GM21526 (cell line): ENCODE results near the gene FBP1.
A peak's percentile ranks its signal among the peaks of the same experiment; 100 is the strongest.

Experiments
- ATAC-seq: cut with Tn5 transposase; IDR thresholded peaks from one replicate; pipeline ENCODE4 v1.9.1; 2021; ENCODE audit warnings: moderate library complexity; ENCODE audit not compliant: unreplicated experiment, low FRiP score

FBP1 gene

GRCh38 chr9:94657021-94657725 lies 17.9 kb upstream of the FBP1 start:
- no peak for ATAC-seq

- ATAC-seq: peak; percentile 97
Observed at GRCh38 chr9:94656200-94656599, 16.9 kb upstream of the FBP1 start.

DNA sequence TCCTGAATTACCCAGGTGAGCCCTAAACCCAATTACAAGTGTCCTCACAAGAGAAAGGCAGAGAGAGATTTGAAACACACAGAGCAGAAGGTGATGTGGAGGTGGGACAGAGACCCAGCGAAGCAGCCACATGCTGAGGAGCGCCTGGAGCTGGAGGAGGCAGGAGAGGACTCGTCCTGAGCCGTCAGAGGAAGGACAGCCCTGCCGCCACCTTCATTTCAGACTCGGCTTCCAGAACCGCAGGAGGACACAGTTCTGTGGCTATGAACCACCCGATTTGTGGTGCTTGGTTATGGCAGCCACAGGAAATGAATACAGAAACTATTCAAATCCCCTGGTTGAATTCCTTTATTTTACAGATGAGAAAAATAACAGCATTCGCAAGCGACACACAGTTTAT lies 16.4 kb upstream of the FBP1 start:
- no peak for ATAC-seq

DNA sequence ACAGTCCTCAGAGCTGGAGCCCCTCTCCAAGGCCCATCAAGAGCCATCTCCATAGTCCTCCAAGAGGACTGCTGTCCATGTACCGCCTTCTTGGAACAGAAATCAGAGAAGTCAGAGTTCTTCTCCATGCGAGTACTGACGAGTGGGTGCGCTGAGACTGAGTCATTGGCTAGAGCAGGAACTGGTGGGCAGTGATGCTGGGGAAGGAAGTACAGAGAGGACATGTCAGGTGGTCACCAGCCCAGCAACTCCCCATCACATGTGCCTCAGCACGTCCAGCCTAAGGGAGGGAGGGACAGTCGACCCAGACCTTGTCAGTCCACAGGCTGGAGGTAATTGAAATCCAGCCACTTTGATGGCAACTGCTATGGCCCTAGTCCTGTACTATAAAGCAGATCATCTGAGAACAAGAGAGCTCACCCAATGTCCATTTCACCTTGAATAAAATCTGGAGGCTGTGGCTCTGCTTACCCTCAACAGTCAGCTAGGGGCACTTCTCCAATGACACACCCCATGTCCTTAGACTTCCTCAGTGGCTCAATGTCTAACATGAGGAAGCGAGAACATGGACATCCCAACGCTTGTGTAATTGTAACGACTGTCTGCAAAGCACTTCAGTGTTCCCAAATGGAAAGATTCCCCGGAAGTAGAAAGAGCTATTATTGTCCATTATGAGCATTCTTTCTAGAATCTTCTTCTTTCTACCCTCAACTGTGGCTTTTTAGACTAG lies 15.0 kb upstream of the FBP1 start:
- ATAC-seq: no peak

GRCh38 chr9:94650949-94651348 lies 11.6 kb upstream of the FBP1 start:
- ATAC-seq: no peak

DNA sequence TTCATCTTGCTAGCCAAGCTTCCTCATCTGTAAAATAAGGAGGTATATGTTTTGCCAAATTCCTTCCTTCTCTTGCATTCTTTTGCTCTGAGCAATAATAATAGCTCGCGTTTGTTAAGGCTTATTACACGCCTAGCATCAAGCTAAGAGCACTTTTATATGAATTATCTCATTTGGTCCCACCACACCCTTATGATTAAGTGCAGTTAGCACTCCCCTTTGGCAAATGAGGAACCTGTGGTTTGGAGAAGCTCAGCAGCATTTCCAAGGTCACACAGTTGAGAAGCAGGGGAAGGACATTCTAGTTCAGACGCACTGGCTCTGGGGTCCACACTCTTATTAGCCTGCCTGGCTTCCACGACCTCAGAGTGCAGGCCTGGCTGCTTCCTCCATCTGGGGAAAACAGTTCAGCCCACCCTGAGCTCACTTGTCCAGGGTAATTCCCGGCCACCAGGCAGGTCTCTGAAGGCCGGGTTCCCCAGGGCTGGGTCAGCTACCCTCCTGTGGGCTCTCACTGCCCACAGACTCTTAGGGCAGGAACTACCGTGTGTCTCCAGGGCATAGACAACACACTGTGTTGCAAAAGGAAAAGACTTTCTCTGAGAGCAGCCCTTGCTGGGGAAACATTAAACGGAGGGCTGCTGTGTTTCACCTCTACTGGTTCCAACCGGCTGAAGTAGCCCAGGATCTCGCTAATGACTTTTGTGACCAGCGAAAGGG lies 9.9 kb upstream of the FBP1 start:
- no peak for ATAC-seq

- no peak for ATAC-seq
Observed at GRCh38 chr9:94648185-94648584, 8.9 kb upstream of the FBP1 start.

DNA sequence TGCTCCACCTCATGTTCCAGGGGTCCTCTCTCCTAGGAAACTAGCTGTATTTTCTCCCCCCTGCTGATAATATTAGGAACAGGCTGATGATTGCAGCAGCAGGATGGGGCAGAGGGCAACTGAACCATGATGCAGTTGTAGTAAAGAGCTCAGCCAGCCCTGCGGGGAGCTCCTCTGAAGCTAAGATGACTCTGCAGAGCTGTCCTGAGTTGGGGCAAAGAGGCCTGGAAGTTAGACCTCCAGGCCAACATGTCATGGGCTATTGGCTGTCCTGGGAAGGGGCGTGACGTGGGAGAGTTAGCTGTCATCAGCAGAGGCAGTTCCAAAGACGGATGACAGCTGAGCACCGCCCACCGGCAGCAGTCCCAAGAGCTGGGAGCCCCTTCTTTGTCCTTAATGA lies 6.6 kb upstream of the FBP1 start:
- no peak for ATAC-seq

DNA sequence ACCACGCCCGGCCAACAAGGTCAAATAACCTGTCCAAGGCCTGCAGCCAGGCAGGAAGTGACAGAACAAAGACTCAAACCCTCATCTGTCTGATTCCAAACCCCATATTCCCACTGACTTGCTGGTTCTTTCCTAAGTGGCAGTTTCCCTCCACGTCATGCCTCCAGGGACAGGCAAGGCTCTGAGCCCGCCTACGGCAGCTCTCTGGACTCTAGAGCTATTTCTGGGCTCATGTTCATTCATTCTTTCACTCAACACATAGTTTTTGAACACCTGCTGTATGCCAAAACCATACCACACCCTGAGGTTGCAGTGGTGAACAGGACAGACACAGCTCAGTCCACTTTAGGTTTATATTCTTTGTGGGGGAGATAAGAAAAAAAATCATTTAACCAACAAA lies 5.2 kb upstream of the FBP1 start:
- ATAC-seq: no peak

DNA sequence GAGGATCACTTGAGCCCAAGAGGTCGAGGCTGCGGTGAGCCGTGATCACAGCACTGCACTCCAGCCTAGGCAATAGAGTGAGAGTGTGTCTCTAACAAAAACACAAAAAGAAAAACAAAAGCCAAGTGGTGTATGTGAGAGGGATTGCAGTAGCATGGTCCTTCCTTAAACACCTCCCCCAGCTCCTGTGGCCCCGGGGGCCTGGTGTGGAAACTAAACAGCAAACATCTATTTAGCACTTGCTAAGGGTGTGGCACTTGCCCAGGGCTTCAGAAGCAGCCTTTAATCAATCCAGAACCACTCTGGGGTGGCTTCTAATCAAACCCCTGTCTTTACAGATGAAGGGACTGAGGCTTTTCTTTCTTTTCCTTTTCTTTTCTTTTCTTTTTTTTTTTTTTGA lies 4.4 kb upstream of the FBP1 start:
- no peak for ATAC-seq

DNA sequence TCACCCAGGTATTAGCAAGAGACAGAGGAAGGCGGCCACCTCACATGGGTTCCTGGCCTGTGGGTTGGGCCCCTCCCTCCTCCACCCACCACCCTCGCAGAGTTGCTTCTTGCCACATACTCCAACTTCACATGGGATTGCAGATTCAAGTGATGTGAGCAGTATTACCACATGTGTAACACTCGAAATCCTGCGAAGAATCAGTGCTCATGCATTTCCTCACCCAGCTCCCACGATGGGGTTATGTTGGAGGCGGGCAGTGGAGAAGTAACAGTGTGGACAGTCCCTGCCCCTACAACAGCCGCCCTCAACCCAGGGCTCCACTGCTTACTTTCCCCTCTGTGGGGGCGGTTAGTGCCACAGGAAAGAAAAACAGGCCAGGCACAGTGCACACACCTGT lies 3.9 kb upstream of the FBP1 start:
- no peak for ATAC-seq

DNA sequence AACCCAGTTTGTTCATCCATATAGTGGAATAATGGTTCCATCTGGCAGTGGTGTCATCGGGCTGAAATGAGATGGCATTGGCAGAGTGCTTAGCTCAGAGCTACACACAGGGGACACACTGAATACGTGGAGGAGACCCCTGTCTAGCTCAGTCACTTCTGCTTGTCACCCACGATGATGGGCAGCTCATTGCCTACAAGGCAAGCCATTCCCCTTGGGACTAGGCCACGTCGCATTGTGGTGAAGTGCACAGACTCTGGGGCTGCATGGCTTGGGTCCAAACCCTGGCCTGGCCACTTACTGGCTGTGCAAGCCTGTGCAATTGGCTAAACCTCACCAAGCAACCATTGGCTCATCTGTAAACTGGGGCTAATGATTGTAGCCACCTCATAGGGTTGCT lies 3.2 kb upstream of the FBP1 start:
- no peak for ATAC-seq

GRCh38 chr9:94639999-94640376 lies 670 bp upstream of the FBP1 start:
- ATAC-seq: no peak

GRCh38 chr9:94638335-94639060 lies 820 bp downstream of the FBP1 start:
- no peak for ATAC-seq

DNA sequence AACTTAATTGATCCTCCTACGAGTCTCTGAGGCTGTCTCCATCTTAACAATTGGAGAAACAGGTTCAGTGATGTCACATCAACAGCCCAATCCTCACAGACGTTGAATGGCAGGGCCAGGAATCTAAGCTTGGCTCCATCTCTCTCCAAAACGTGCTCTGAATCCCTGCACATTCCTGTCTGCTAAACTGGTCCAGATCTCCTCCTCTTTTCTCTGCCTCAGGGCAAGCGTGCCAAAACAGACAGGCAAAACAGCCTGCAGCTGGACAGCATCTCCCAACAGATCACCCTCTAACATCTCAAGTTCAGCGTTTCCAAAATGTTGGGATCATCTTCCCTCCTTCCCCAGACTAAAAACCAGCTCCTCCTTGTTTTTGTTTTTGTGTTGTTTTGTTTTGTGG lies 6.6 kb downstream of the FBP1 start:
- no peak for ATAC-seq

DNA sequence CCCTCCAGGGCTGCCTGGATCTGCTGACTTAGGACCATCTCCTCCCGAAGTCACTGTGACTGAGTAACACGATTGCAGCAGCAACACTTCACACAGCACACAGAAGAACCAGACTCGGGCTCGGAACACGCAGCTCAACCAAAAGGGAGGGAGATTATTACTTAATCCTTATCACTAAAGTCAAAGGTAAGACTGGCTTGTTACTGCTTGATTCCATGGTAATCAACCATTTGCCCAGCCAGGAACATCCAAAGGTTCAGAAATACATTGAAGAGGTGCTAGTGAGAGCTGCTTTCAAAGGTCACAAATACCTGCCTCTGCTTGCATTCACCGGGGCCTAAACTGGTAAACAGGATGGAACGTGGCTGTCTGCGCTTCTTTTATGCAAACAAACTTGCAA lies 7.7 kb downstream of the FBP1 start:
- ATAC-seq: no peak

DNA sequence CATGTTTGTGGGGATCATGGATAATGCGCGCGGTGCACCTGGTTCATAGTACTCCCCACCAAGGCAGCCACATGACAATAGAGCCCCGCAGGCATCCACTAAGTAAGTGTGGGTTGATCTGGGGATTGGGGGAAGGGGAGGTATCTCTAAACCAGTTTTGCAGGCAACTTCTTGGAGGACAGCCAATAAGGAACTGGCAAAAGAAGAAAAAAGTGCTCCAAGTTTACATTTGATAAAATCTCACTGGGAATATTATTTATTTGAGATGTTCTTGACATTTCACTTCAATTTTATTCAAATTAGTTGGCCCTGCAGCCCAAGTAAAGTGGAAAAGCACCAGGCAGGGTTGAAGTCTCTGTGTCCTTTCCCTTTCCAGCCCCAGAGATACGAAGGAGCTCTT lies 8.5 kb downstream of the FBP1 start:
- no peak for ATAC-seq

- ATAC-seq: no peak
Observed at GRCh38 chr9:94630281-94630680, 9.0 kb downstream of the FBP1 start.

- ATAC-seq: no peak
Observed at GRCh38 chr9:94627287-94627686, 12.0 kb downstream of the FBP1 start.

- ATAC-seq: no peak
Observed at GRCh38 chr9:94625835-94626234, 13.5 kb downstream of the FBP1 start.

DNA sequence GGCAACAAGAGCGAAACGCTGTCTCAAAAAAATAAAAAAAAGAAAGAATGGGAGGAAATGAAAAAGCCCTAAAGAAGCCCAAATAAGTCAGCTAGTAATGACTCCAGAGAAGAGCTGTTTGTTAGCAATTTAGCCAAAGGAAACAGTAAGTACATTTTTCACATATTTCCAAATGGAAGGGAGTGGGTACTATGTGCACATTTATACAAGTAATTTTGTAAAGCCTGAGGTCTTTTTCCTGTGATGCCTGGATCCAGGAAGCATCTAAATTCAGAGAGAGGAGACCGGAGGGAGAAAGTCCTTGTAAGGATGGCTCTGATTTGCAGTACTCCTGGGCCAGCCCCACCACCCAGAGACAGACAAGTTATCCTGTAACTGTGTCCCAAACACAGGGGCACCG lies 14.7 kb downstream of the FBP1 start:
- no peak for ATAC-seq
